22Rv1 (cell line): ENCODE measurements around the gene ZBTB5.

Experiments used
- ZFX ChIP-seq: fragments of 450-650 bp; IDR thresholded peaks from 2 replicates; pipeline ENCODE4 v1.6.1; 2017; ENCODE audit warnings: antibody characterized with exemption, borderline replicate concordance
- TF ChIP-seq, protein P1 (sequence below): fragments of 450-650 bp; IDR thresholded peaks from 2 replicates; pipeline ENCODE4 v1.5.1; 2017; ENCODE audit warnings: mild to moderate bottlenecking

- TF ChIP-seq, protein P1, sequence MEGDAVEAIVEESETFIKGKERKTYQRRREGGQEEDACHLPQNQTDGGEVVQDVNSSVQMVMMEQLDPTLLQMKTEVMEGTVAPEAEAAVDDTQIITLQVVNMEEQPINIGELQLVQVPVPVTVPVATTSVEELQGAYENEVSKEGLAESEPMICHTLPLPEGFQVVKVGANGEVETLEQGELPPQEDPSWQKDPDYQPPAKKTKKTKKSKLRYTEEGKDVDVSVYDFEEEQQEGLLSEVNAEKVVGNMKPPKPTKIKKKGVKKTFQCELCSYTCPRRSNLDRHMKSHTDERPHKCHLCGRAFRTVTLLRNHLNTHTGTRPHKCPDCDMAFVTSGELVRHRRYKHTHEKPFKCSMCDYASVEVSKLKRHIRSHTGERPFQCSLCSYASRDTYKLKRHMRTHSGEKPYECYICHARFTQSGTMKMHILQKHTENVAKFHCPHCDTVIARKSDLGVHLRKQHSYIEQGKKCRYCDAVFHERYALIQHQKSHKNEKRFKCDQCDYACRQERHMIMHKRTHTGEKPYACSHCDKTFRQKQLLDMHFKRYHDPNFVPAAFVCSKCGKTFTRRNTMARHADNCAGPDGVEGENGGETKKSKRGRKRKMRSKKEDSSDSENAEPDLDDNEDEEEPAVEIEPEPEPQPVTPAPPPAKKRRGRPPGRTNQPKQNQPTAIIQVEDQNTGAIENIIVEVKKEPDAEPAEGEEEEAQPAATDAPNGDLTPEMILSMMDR = no peak
- TF ChIP-seq ZFX = no peak
Measured at GRCh38 chr9:37466037-37466709, 923 bp upstream of the ZBTB5 start.
